ENCODE results near the gene PMAIP1.
A peak's percentile ranks its signal among the peaks of the same experiment; 100 is the strongest.
"Not testable (repeated sequence)": the region's sequence is repeated elsewhere in the genome, so short reads cannot be mapped to it uniquely, and the experiment has no call there.

Gene PMAIP1

DNA sequence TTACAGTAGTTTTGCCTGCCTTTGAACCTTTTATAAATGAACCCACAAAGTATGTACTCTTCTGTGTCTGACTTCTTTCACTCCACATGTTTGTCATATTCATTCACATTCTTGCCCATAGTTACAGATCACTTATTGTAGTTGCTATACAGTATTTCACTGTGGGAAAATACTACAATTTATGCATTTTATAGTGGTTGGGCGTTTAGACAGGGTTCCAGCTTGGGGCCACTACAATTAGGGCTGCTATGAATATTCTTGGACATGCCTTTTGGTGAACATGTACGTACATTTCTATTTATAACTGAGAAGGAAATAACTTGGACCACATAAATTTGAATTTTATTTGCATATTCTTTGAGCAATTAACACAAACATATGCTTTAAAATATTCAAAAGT is 15.4 kb upstream of the PMAIP1 start:
- ATAC-seq (no peak), DNase-seq (no peak)

DNA sequence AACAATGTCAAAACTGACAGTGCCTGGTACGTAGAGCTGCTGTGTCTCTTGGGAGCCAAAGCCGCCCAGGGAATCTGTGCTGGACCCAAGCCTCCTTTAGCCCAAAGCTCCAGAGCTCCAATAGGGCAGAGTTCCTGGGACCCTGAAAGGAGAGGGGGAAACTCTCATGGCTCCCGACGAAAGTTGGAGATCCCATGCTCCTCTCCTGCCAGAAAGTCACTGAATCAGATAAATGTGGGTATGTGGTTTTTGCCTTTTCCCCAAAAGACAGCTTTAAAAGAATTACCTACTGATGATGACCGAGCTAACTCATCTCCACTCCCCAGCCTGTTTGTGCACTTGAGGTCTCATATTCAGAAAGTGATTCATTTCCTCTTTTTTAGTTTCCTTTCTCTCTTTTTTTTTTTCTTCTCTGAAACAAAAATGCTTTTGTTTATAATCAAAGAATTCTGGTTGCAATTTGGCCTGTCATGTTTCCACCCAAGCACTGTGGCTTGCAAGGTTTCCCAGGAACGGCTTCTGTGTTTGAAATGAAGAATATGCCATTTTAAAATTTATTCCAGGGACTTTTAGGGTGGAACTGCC is 14.1 kb upstream of the PMAIP1 start:
- ATAC-seq, result peak; percentile 70
- peak; percentile 18 for DNase-seq

GRCh38 chr18:59886399-59886798 is 13.4 kb upstream of the PMAIP1 start:
- not testable (repeated sequence) for DNase-seq, ATAC-seq

- DNase-seq (no peak), ATAC-seq (no peak)
Observed at GRCh38 chr18:59892123-59892522, 7.7 kb upstream of the PMAIP1 start.

DNA sequence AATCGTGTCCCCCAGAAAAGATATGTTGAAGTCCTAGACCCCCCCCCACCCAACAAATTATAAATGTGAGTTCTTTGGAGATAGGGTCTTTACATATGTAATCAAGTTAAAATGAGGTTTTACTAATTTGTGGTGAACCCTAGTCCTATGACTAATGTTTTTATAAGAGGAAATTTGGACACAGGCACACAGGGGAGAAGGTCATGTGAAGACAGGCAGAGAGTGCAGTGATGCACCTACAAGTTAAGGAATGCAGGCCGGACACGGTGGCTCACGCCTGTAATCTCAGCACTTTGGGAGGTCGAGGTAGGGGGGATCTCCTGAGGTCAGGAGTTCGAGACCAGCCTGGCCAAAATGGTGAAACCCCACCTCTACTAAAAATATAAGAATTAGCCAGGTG is 5.8 kb upstream of the PMAIP1 start:
- ATAC-seq (no peak), DNase-seq (no peak)

DNA sequence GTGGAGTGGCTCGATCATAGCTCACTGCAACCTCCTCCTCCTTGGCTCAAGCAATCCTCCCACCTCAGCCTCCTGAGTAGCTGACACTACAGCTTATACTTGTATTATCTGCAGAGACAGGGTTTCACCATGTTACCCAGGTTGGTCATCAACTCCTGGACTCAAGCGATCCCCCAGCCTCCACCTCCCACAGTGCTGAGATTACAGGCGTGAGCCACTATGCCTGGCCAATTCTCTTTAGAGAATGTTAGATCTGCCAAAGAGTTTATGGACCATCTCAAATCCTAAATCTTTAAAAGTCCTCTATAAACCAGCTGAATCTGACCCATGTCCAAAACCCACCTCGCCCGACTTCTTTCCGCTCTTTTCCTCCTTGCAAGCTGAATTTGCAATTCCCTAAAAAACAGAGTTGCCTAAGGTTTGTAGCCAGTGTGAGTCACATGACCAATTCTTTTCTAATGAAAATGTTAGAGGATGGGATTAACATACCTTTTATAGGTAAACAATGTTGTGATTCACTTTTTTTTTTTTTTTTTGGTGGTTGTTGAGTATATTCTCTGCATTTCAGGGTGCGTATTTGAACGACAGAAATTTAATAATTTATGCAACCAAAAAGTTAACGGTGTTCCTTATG is 2.4 kb upstream of the PMAIP1 start:
- ATAC-seq (no peak), DNase-seq (no peak)

DNA sequence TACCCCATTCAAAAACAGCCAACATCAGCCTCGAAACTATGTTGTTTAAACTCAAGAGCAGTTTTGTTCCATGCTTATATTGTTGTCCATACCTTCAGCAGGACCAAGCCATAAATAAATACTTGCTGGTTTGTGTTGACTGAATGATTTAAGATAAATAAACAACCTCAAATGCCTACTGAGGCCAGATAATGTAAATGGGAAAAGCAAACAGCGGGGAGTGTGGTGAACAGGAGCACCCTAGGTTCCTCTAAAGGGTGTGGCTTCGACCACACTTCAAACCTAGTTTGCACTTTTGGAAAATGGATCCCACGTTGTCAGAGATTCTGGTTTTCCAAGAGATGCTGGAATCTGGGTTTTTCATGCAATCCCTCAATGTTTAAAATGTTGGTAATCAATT is 1.7 kb upstream of the PMAIP1 start:
- ATAC-seq (no peak), DNase-seq (no peak)

GRCh38 chr18:59898609-59899297 is 1.0 kb upstream of the PMAIP1 start:
- no peak for ATAC-seq

GRCh38 chr18:59900222-59901128 is 679 bp downstream of the PMAIP1 start:
- DNase-seq, result peak; percentile 65
- peak; percentile 55 for ATAC-seq

More at GRCh38 chr18:59898609-59899297, 1.0 kb upstream of the PMAIP1 start:
- no peak for DNase-seq

DNA sequence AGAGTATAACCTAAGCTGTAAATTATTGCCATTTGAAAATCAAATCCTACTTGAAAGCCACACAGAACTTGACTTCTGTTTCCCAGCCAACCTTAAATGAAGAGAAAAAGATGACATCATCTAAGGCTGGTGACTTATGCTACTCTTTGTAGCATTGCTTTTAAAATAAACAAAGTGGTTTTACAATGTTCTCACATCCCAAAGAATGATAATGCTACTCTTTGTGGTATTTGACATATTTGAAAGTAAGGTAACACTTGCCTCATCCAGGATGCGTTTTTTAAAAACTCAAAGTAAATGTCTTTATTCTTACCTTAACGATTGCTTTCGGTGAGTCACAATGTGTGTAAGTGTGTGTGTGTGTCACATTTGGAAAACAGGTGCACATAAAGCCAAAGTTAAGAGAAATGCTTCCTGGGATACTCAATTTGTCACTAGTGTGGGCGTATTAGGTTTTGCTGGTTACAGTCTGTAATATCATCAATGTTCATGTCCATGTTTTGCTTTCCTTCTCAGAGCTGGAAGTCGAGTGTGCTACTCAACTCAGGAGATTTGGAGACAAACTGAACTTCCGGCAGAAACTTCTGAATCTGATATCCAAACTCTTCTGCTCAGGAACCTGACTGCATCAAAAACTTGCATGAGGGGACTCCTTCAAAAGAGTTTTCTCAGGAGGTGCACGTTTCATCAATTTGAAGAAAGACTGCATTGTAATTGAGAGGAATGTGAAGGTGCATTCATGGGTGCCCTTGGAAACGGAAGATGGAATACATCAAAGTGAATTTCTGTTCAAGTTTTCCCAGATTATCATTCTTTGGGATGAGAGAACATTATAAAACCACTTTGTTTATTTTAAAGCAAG is 2.6 kb downstream of the PMAIP1 start:
- ATAC-seq (peak; percentile 4), DNase-seq (no peak)

DNA sequence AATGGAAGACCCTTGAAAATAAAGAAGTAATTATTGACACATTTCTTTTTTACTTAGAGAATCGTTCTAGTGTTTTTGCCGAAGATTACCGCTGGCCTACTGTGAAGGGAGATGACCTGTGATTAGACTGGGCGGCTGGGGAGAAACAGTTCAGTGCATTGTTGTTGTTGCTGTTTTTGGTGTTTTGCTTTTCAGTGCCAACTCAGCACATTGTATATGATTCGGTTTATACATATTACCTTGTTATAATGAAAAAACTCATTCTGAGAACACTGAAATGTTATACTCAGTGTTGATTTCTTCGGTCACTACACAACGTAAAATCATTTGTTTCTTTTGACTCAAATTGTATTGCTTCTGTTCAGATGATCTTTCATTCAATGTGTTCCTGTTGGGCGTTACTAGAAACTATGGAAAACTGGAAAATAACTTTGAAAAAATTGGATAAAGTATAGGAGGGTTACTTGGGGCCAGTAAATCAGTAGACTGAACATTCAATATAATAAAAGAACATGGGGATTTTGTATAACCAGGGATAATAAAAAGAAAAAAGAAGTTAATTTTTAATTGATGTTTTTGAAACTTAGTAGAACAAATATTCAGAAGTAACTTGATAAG is 3.3 kb downstream of the PMAIP1 start:
- ATAC-seq (no peak), DNase-seq (no peak)

GRCh38 chr18:59904011-59904601 is 4.3 kb downstream of the PMAIP1 start:
- ATAC-seq (no peak), DNase-seq (no peak)

- ATAC-seq, result no peak
Observed at GRCh38 chr18:59905686-59906091, 5.9 kb downstream of the PMAIP1 start.

GRCh38 chr18:59906203-59906602 is 6.4 kb downstream of the PMAIP1 start:
- no peak for DNase-seq
- no peak for ATAC-seq

More at GRCh38 chr18:59905686-59906091, 5.9 kb downstream of the PMAIP1 start:
- DNase-seq, result no peak

- DNase-seq (no peak), ATAC-seq (no peak)
Observed at GRCh38 chr18:59907172-59907571, 7.4 kb downstream of the PMAIP1 start.

DNA sequence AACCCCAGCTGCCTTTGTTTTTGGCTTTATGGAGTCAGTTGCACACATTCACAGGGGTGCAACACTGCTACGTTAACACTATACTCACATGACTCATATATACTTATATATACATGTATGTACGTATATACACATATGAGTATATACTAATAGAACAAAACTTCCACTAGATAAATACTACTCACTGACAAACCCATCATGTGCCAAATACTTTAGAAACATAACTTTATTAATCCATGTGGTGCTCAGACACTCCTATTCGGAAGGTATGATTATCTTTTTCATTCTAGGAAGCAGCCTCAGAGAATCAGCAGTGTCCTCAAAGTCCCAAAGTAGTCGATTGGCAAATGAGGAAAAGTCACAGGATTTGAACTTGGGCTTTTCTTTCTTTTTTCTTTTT is 7.9 kb downstream of the PMAIP1 start:
- no peak for DNase-seq
- ATAC-seq, result no peak

GRCh38 chr18:59908799-59909198 is 9.0 kb downstream of the PMAIP1 start:
- DNase-seq (no peak), ATAC-seq (no peak)

DNA sequence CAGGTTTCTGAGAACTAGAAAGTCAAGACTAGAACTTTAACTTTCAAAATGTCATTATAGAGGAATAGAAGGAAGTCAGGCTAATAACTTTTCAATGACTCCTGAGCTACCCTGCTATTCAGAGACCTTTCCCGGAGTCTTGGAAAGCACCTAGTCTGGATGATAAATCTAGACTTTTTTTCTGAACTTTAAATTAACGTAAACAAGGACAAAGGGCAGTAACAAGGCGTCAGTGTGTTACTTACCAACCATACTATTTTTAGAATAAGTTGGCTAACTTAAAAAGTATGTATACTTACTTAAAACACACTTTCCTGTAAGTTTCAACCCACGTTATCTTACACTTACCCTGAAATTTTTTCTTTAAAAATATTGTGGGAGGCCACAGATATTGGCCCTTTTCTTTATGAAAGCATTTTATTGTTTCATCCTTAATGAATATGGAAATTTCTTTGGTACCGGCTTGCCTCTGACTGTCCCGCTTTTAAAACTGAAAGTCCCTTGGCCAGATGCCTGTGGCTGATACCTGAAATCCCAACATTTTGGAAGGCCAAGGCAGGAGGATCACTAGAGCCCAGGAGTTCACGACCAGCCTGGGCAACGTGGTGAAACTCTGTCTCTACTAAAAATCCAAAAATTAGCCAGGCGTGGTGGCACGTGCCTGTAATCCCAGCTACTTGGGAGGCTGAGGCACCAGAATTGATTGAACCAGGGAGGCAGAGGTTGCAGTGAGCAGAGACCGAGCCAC is 9.7 kb downstream of the PMAIP1 start:
- ATAC-seq (no peak), DNase-seq (no peak)

DNA sequence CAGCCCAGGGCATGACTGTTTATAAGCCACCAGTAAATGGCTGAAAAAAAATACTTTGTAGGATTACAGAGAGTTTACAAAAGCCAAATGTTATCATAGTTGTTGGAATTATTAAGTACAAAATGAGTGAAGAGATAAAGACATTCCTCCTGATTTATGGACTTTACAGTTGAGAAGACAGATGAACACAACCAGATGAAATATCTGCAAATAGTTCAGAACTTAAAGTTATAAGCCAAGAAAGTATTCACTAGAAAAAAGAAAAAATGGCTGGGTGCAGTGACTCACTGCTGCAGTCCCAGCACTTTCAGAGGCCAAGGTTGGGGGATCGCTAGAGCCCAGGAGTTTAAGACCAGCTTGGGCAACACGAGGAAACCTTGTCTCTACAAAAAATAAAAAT is 11.2 kb downstream of the PMAIP1 start:
- DNase-seq (no peak), ATAC-seq (no peak)

- ATAC-seq (no peak), DNase-seq (no peak)
Observed at GRCh38 chr18:59911600-59911999, 11.8 kb downstream of the PMAIP1 start.

Measured in stimulated activated naive CD8-positive, alpha-beta T cell treated with anti-CD3 and anti-CD28 coated beads, Interleukin-15, Interleukin-2, amounts not matched to agents 100 U/mL and 50 U/mL, for 24 hours (primary cell).